CD1c-positive myeloid dendritic cell (primary cell): ENCODE data around the gene ACTG1.

ENCODE experiments used
- DNase-seq: peaks from one replicate; pipeline ENCODE4 v3.0.0-alpha.2; 2016; ENCODE audit errors: extremely low spot score

ACTG1 gene

GRCh38 chr17:81481073-81481799 lies 31.4 kb downstream of the ACTG1 start:
- peak; percentile 76 for DNase-seq

GRCh38 chr17:81480140-81481072 lies 32.2 kb downstream of the ACTG1 start:
- DNase-seq, result no peak

GRCh38 chr17:81479175-81480071 lies 33.2 kb downstream of the ACTG1 start:
- no peak for DNase-seq

GRCh38 chr17:81478119-81478518 lies 34.5 kb downstream of the ACTG1 start:
- no peak for DNase-seq

GRCh38 chr17:81477173-81477572 lies 35.4 kb downstream of the ACTG1 start:
- no peak for DNase-seq

GRCh38 chr17:81476635-81477034 lies 36.0 kb downstream of the ACTG1 start:
- no peak for DNase-seq

GRCh38 chr17:81476097-81476496 lies 36.5 kb downstream of the ACTG1 start:
- no peak for DNase-seq

DNA sequence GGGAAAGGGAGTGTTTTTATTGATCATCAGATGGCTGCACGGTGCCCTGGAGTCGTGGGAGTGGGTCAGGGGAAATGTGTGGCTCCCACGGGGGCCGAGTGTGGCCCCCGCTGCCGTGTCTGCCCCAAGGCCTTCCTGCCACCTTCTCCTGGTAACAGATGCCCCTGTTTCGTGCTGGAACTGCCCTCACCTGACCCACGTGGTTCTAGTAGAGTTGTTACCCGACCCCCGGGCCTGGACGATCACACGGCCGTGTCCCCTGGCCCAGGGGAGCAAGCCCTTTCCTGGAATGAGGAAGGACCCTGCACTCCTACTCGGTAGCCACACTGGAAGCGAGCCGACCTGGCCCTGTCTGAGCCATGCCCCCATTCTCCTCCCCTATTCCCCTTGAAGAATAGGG lies 37.6 kb downstream of the ACTG1 start:
- DNase-seq, result no peak

DNA sequence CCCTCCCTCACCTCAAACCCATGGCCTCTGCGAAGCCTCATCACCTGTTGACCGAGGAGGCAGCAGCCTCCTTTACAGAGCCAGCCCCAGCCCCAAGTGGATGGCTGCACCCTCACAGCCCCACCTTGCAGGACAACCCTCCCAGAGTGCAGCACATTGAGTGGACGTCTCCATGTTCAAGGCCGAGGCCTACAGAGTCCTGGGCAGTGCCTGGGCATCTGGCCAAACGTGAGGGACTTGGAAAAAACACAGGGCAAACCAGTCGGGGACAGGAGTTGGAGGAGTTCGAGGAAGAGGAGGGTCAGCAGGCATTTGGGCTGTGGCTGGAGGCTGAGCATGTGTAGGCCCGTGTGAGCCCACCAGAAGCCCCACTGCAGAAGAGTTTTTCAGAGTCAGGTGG lies 39.6 kb downstream of the ACTG1 start:
- no peak for DNase-seq

GRCh38 chr17:81471818-81472456 lies 40.7 kb downstream of the ACTG1 start:
- no peak for DNase-seq

- DNase-seq, result no peak
Observed at GRCh38 chr17:81470944-81471817, 41.4 kb downstream of the ACTG1 start.

DNA sequence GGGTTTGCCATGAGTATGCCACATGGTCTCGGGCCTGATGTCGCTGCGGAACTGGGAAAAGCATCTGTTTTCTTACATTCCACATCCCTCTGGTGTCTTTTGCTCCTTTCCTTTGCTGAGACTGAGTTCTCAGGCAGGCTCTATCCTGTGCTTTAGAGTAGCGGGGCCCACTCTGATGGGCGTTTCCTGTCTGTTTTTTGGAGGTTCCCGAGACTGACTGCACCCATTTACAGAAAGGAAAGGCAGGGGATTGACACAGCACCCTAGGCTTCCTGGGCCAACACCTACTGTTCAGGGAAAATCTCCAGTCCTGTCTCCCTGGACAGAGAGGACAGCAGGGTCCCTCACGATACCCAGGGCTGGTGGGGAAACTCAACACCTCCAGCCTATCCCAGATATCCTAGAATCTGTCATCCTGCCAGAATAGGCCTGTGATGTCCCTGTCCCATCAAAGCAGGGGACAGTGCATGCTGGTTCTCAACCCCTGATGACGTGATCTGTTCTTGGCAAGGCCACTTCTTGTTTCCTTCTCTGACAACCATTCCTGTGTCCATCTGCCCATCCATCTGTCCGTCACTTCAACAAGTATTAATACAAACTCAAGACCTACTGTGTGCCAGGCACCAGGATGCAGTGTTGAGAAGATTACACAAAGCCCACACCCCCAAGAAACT lies 42.2 kb downstream of the ACTG1 start:
- no peak for DNase-seq

DNA sequence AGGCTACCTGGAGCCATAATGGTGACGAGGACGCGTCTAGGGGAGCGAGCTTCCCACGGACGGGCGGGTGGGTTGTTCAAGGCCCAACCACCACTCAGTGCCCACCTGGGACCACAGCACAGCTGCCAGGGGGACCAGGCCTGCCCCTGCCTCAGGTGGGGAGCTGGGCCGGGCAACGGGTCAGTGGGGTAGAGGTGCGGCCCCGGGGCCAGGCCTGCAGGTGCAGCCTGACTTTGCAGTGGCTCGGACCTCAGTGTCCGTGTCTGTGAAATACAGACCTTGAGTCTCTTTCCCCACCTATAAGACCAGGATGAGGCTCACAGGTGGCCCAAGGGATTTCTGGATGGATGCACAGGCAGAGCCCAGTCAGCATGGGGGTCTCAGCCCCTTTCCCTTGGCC lies 43.3 kb downstream of the ACTG1 start:
- no peak for DNase-seq

DNA sequence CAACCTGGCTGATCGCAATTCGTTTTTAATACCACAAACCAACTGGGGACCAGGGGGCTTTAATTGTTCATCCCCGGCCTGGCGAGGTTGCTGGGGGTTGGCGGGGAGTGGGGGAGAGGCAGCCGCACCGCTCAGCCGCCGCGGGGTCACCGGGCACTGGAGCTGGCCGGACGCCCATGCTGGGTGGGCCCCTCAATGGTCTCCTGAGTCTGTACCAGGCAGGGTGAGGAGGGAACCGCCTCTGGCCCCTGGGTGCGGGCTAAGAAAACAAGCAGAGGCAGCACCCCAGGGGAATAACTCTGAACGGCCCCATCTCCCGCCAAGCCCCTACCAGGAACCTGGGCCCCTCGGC lies 43.9 kb downstream of the ACTG1 start:
- no peak for DNase-seq

DNA sequence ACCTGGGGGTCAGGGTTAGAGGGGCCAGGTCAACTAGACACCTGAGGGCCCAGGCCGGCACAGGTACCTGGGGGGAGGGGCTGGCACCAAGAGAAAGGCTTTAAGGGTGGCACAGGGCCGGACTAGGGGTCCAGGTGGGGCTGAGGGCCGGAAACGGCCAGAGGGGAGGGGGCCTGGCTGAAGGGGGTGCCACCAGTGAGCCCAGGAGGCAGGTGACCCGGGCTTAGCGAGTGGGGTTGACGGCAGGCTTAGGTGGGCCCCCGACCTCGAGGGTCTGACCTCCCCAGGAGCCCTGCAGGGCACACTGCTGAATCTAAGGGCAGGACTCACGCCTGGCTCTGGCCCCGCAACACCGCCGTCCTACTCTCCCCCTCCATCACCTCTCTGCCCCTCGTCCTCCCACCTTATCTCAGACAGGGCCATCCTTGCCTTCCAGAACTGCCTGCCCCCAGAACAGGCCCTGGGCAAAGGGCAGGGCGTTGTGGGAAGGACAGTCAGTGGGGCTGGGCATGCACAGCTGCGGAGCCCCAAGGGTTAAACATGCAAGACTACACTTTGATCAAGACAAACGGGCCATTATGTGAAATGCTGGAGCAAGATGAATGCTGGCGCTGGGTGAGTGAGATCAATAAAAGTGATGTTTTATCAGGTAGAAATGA lies 44.4 kb downstream of the ACTG1 start:
- DNase-seq, result no peak

GRCh38 chr17:81466564-81467472 lies 45.8 kb downstream of the ACTG1 start:
- no peak for DNase-seq

DNA sequence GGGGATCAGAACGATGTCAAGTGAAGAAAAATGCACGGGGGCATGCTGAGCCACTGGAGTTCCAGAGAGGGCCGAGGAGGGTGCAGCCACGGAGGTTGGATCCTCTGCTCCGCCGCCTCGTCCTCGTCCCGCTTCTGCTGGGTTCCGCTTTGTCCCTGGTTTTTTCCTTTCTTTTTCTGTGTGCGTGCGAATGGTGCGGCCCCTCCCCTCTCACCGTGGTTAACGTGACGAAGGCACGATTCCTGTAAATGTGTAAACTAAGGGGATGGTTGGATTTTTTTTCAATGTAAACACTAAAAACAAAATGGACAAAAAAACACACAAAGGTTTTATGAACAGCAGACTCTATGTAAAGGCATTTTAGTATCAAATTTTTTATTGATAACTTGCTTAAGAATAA lies 46.7 kb downstream of the ACTG1 start:
- no peak for DNase-seq

- no peak for DNase-seq
Observed at GRCh38 chr17:81464586-81464985, 48.0 kb downstream of the ACTG1 start.
